GM19438 (cell line): Measurements from ENCODE around the gene MYO3B.

Source experiments
- ATAC-seq: cut with Tn5 transposase; IDR thresholded peaks from one replicate; pipeline ENCODE4 v1.9.1; 2021; ENCODE audit warnings: low read depth; ENCODE audit not compliant: unreplicated experiment

Gene MYO3B

GRCh38 chr2:170159060-170159459 is 18.9 kb upstream of the MYO3B start:
- no peak for ATAC-seq

- no peak for ATAC-seq
Measured at GRCh38 chr2:170161516-170162270, 16.3 kb upstream of the MYO3B start.

- no peak for ATAC-seq
Measured at GRCh38 chr2:170162271-170162632, 15.7 kb upstream of the MYO3B start.

GRCh38 chr2:170163411-170164065 is 14.4 kb upstream of the MYO3B start:
- no peak for ATAC-seq

- ATAC-seq: no peak
Measured at GRCh38 chr2:170165129-170165528, 12.8 kb upstream of the MYO3B start.

- ATAC-seq: no peak
Measured at GRCh38 chr2:170166735-170167134, 11.2 kb upstream of the MYO3B start.

- ATAC-seq: no peak
Measured at GRCh38 chr2:170170281-170171040, 7.5 kb upstream of the MYO3B start.

GRCh38 chr2:170176212-170176611 is 1.7 kb upstream of the MYO3B start:
- ATAC-seq: no peak

GRCh38 chr2:170180031-170180566 is 2.2 kb downstream of the MYO3B start:
- ATAC-seq: peak; percentile 86

GRCh38 chr2:170181602-170182001 is 3.7 kb downstream of the MYO3B start:
- ATAC-seq: no peak

GRCh38 chr2:170185319-170185718 is 7.4 kb downstream of the MYO3B start:
- ATAC-seq: no peak

- ATAC-seq: no peak
Measured at GRCh38 chr2:170189757-170190156, 11.8 kb downstream of the MYO3B start.

GRCh38 chr2:170190172-170190571 is 12.2 kb downstream of the MYO3B start:
- ATAC-seq: no peak

GRCh38 chr2:170191166-170191866 is 13.4 kb downstream of the MYO3B start:
- ATAC-seq: no peak

- no peak for ATAC-seq
Measured at GRCh38 chr2:170196963-170197362, 19.0 kb downstream of the MYO3B start.

- no peak for ATAC-seq
Measured at GRCh38 chr2:170201275-170201674, 23.3 kb downstream of the MYO3B start.

- no peak for ATAC-seq
Measured at GRCh38 chr2:170201734-170202393, 23.9 kb downstream of the MYO3B start.

- ATAC-seq: no peak
Measured at GRCh38 chr2:170202437-170202836, 24.5 kb downstream of the MYO3B start.

GRCh38 chr2:170204298-170204951 is 26.5 kb downstream of the MYO3B start:
- ATAC-seq: no peak

GRCh38 chr2:170206246-170206645 is 28.3 kb downstream of the MYO3B start:
- ATAC-seq: no peak
